ENCODE data around the gene PAEP.

- TF ChIP-seq, protein P1, sequence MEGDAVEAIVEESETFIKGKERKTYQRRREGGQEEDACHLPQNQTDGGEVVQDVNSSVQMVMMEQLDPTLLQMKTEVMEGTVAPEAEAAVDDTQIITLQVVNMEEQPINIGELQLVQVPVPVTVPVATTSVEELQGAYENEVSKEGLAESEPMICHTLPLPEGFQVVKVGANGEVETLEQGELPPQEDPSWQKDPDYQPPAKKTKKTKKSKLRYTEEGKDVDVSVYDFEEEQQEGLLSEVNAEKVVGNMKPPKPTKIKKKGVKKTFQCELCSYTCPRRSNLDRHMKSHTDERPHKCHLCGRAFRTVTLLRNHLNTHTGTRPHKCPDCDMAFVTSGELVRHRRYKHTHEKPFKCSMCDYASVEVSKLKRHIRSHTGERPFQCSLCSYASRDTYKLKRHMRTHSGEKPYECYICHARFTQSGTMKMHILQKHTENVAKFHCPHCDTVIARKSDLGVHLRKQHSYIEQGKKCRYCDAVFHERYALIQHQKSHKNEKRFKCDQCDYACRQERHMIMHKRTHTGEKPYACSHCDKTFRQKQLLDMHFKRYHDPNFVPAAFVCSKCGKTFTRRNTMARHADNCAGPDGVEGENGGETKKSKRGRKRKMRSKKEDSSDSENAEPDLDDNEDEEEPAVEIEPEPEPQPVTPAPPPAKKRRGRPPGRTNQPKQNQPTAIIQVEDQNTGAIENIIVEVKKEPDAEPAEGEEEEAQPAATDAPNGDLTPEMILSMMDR (IDR thresholded peaks at IDR 0.05), result no peak
- TF ChIP-seq POLR2A (IDR thresholded peaks at IDR 0.05), result no peak
These were observed 15.7 kb downstream of the PAEP start for GRCh38 chr9:135577256-135577655.

All from right lobe of liver (tissue), 4 donors.